HK-2 (cell line): ENCODE results near the gene ID3.
"Not testable (repeated sequence)": the region's sequence is repeated elsewhere in the genome, so short reads cannot be mapped to it uniquely, and the experiment has no call there.

Experiments
- DNase-seq: peaks from one replicate; pipeline ENCODE4 v3.0.0-alpha.2; 2018; ENCODE audit not compliant: unreplicated experiment

Gene ID3

DNA sequence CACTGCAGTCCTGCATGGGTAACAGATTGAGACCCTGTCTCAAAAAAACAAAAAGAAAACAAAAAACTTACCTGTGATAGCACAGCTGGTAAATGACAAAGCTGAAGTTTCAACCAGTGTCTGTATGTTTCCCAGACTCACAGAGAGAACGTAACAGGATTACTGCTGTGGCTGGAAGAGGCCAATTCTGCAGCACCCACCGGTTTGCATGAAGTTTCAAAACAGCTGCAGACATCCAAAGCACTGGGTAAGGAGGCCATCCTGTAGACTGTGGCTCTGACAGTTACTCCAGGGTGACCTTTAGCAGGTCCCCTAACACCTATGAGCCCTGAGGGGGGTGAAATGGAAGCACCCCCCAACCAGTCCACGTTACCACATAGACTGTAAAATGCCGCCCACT is 7.5 kb downstream of the ID3 start:
- DNase-seq, result no peak

DNA sequence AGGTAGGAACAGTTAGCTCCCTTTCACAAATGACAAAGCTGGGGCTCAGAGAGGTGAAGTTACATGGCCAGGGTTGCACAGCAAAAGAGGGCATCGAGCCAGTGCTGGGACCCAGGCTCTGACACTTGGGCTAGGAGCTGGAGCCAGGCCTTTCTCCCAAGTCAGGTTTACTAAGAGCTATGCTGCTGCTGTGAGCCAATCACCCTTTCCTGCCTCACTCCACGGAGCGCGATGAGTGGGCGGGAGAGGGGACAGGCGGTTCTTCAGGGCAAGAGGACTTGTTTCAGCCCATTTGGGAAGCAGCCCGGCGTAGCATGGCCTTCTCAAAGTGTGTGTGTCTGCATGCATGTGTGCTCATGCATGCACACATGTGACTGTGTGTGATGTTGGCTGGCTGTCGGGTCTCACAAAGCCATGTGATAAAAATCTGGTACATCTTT is 10.6 kb downstream of the ID3 start:
- no peak for DNase-seq

GRCh38 chr1:23546897-23547584 is 12.3 kb downstream of the ID3 start:
- DNase-seq, result no peak

DNA sequence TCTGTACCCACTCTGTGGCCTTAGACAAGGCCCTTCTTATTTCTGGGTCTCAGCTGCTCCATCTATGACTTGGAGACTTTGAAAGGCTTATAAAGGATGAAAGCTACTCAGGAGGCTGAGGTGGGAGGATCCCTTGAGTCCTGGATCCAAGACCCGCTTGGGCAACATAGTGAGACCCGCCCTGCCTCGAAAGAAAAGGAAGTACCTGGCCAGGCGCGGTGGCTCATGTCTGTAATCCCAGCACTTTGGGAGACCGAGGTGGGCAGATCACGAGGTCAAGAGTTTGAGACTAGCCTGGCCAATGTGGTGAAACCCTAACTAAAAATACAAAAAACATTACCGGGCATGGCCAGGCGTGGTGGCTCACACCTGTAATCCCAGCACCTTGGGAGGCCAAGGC is 13.4 kb downstream of the ID3 start:
- DNase-seq, result no peak

DNA sequence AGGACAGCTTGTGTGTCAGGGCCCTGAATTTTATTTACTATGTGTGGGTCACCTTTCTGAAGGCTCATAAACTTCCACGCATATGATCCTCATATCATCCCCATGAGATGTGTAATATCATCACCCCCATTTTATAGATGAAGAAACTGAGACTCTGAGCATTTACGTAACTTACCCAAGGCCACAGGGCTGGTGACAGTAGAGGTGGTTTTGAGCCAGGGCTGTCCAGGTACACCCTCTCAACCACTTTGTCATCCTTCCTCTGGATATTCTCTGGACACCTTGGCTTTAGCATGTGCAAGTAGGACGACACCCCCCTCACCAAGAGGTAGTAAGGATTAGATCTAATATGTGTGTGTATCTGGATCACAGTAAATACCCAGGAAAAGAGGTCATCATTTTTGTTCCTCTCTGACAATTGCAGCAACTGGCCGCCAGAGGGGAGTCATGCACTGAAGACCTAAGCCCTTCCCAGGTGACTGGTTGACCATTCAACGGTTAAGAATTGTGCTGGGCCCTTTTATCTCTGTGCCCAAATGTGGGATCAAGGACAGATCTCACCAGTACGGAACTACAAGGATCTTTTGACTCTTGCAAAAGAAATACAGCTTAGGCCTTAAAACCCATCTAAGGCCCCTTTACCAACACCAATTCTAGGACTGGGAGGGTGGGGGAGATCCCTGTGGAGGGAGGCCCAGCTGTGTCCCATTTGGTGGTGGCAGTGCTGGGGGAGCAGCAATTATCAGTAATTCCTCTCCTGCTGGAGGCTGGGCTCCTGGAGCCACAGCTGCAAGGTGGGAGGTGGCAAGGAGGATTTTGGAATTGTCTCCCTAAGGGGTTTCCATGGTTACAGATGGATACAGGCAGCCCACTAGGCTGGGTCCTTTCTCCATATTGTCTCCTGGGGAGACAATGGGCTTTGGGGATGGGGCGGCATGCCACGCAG is 14.6 kb downstream of the ID3 start:
- peak; percentile 78 for DNase-seq

GRCh38 chr1:23543707-23544443 is 15.4 kb downstream of the ID3 start:
- DNase-seq, result no peak

DNA sequence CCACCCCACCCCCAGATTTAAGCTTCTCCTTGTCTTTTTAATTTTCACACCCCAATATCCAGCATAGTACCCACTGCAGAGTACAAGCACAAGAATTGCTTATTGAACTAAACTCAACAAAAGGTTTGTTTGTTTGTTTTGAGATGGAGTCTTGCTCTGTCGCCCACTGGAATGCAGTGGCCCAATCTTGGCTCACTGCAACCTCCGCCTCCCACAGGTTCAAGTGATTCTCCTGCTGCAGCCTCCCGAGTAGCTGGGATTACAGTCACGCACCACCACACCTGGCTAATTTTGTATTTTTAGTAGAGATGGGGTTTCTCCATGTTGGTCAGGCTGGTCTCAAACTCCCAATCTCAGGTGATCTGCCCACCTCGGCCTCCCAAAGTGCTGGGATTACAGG is 16.4 kb downstream of the ID3 start:
- not testable (repeated sequence) for DNase-seq

GRCh38 chr1:23539698-23540266 is 19.5 kb downstream of the ID3 start:
- peak; percentile 91 for DNase-seq

- no peak for DNase-seq
Observed at GRCh38 chr1:23537296-23537973, 21.9 kb downstream of the ID3 start.

- no peak for DNase-seq
Observed at GRCh38 chr1:23533246-23534023, 25.9 kb downstream of the ID3 start.

DNA sequence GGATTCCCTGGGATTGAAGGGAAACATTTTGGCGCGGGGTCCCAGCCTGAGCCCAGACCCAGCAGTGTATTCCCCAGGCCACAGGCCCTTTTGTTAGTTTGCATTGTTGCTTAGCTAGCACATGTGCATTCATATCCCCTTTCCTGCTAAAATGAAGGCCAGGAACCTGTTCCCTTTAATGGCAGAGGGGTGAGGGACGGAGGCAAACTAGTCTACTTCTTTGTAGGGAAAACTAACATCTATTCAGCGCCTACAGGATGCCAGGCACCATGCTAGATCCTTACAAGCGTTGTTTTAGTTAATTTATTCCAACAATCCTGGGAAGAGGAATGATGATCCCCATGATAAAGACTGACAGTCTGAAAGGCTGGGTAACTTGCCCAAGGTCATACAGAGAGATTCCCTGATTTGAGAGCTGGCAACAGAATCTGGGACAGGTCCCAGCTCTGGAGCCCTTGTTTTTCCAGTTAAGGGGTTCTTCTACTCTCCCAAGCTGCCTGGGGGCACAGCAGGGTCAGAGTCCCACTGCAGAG is 27.7 kb downstream of the ID3 start:
- DNase-seq, result no peak

GRCh38 chr1:23530747-23531561 is 28.3 kb downstream of the ID3 start, which contains the start of gene E2F2:
Gene E2F2, minus strand, starts transcription at chr1:23531233. Its CDS starts 440 bp downstream, at chr1:23530793.
- peak; percentile 88 for DNase-seq

GRCh38 chr1:23530087-23530746 is 29.1 kb downstream of the ID3 start:
- DNase-seq, result no peak

GRCh38 chr1:23529146-23530086 is 29.9 kb downstream of the ID3 start:
- DNase-seq, result no peak

DNA sequence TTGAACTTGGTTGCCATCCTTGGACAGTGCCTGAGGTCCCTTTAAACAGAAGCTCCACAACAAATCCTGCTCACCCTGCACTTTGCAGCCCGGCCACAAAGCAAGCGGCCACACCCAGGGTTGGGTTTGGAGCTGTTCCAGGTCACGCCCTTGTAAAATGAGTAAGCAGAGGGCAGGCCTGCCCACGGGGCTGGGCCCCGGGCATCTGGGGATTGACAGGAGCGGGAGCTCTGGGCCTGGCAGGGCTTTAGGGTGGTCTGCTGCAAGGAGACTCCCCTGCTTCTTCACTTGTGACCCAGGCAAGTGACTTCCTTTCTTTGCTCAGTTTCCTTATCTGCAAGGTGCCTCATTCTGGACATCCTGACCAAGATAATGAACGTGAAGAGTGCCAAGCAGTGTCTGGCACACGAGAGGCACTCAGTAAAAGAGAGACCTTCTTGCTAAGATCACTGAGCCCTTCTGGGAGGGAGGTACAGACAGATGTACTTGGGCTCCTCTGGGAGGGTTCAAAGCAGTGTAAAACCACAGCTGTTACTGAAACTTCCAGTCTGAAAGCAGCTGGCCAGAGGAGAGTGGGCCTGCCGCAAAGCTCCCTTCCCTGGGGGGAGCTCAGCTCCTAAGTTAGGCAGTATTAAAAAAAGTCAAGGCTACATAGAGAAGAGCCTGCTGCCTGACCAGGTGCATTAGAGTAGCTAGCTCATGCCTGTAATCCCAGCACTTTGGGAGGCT is 30.9 kb downstream of the ID3 start:
- DNase-seq, result peak; percentile 77

DNA sequence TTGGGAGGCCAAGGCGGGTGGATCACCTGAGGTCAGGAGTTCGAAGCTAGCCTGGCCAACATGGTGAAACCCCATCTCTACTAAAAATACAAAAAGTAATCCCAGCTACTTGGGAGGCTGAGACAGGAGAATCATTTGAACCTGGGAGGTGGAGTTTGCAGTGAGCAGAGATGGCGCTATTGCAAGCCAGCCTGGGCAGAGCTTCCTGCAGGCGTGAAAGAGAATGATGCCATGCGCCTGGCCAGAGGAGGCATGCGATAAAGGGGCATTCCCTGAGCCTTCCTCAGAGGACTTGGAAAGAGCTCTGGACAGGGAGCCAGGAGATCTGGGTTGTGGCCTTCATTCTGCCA is 31.4 kb downstream of the ID3 start:
- no peak for DNase-seq

DNA sequence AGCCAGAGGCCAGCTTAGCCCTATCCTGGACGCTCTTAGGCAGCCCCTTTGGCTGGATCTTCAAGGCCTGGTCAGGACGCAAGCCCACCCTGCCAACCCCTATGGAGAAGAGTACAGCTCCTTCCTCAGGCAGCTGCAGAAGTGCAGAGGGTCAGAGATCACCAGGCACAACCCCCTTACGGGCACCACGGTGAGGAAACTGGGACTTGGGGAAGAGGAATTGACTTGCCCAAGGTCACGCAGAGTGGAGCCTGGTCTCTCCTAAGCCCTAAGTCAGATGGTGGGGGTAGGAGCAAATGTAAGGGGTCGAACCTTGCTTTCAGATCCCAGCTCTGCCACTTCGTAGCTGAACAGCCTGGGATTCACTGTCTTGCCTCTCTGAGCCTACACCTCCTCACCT is 31.9 kb downstream of the ID3 start:
- DNase-seq, result no peak
